Measurements from ENCODE around the gene CEACAM1.

Gene CEACAM1

GRCh38 chr19:42548552-42548951 lies 20.3 kb upstream of the CEACAM1 start:
- Histone ChIP-seq H3K27me3 (replicated peaks; ENCODE audit: insufficient read depth, low read length) (no peaks in the 10 kb centered on the region; the same call in 1 of the 2 replicates), H3K27ac (ENCODE audit: low read length) (no peak overlapping the region), H4K20me1 (ENCODE audit: insufficient read depth, low read length) (no peaks in the 10 kb centered on the region), H3F3A (ENCODE audit: insufficient read depth, low read length) (no peaks in the 10 kb centered on the region), H3K9me2 (replicated peaks; ENCODE audit: insufficient read depth, low read length) (no peaks in the 10 kb centered on the region), H3K36me3 (replicated peaks; ENCODE audit: insufficient read depth, low read length) (no peaks in the 10 kb centered on the region), H3K9me3 (replicated peaks; ENCODE audit: insufficient read depth, low read length) (no peaks in the 10 kb centered on the region), H3K79me2 (ENCODE audit: low read length) (no peaks in the 10 kb centered on the region), H3K4me2 (ENCODE audit: low read depth, low read length) (no peak overlapping the region), H3K4me1 (ENCODE audit: low read length) (no peaks in the 10 kb centered on the region), H2AFZ (ENCODE audit: low read length) (no peak overlapping the region), H3K9ac (ENCODE audit: low read length) (no peak overlapping the region), H3K4me3 (ENCODE audit: low read length) (no peak overlapping the region)
- TF ChIP-seq EZH2 (optimal IDR thresholded peaks at IDR 0.05; ENCODE audit: low read depth, low read length) (no peak), EZH2phosphoT487 (IDR thresholded peaks at IDR 0.05; ENCODE audit: low read length) (no peak)
- TF ChIP-seq, protein P1, sequence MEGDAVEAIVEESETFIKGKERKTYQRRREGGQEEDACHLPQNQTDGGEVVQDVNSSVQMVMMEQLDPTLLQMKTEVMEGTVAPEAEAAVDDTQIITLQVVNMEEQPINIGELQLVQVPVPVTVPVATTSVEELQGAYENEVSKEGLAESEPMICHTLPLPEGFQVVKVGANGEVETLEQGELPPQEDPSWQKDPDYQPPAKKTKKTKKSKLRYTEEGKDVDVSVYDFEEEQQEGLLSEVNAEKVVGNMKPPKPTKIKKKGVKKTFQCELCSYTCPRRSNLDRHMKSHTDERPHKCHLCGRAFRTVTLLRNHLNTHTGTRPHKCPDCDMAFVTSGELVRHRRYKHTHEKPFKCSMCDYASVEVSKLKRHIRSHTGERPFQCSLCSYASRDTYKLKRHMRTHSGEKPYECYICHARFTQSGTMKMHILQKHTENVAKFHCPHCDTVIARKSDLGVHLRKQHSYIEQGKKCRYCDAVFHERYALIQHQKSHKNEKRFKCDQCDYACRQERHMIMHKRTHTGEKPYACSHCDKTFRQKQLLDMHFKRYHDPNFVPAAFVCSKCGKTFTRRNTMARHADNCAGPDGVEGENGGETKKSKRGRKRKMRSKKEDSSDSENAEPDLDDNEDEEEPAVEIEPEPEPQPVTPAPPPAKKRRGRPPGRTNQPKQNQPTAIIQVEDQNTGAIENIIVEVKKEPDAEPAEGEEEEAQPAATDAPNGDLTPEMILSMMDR (IDR thresholded peaks at IDR 0.05; ENCODE audit: low read length) = no peak
- no peak for DNase-seq

- no peaks in the 10 kb centered on the region for H3K9me3 ChIP-seq (replicated peaks; ENCODE audit: insufficient read depth, low read length)
- TF ChIP-seq EZH2 (optimal IDR thresholded peaks at IDR 0.05; ENCODE audit: low read depth, low read length) (no peak), EZH2phosphoT487 (IDR thresholded peaks at IDR 0.05; ENCODE audit: low read length) (no peak)
- TF ChIP-seq, protein P1 (IDR thresholded peaks at IDR 0.05; ENCODE audit: low read length) = no peak
- no peaks in the 10 kb centered on the region for H3K79me2 ChIP-seq (ENCODE audit: low read length)
- no peak for DNase-seq
- H3K36me3 ChIP-seq (replicated peaks; ENCODE audit: insufficient read depth, low read length) = no peaks in the 10 kb centered on the region
- H4K20me1 ChIP-seq (ENCODE audit: insufficient read depth, low read length) = no peaks in the 10 kb centered on the region
- no peaks in the 10 kb centered on the region for H3F3A ChIP-seq (ENCODE audit: insufficient read depth, low read length)
- no peak overlapping the region for H3K27ac ChIP-seq (ENCODE audit: low read length)
- no peak overlapping the region for H3K4me2 ChIP-seq (ENCODE audit: low read depth, low read length)
- no peak overlapping the region for H3K4me3 ChIP-seq (ENCODE audit: low read length)
- H2AFZ ChIP-seq (ENCODE audit: low read length) = no peak overlapping the region
- no peak overlapping the region for H3K9ac ChIP-seq (ENCODE audit: low read length)
- H3K27me3 ChIP-seq (replicated peaks; ENCODE audit: insufficient read depth, low read length) = no peaks in the 10 kb centered on the region; the same call in 1 of the 2 replicates
- H3K4me1 ChIP-seq (ENCODE audit: low read length) = no peaks in the 10 kb centered on the region
- H3K9me2 ChIP-seq (replicated peaks; ENCODE audit: insufficient read depth, low read length) = no peaks in the 10 kb centered on the region
Observed at GRCh38 chr19:42547929-42548328, 19.6 kb upstream of the CEACAM1 start.

DNA sequence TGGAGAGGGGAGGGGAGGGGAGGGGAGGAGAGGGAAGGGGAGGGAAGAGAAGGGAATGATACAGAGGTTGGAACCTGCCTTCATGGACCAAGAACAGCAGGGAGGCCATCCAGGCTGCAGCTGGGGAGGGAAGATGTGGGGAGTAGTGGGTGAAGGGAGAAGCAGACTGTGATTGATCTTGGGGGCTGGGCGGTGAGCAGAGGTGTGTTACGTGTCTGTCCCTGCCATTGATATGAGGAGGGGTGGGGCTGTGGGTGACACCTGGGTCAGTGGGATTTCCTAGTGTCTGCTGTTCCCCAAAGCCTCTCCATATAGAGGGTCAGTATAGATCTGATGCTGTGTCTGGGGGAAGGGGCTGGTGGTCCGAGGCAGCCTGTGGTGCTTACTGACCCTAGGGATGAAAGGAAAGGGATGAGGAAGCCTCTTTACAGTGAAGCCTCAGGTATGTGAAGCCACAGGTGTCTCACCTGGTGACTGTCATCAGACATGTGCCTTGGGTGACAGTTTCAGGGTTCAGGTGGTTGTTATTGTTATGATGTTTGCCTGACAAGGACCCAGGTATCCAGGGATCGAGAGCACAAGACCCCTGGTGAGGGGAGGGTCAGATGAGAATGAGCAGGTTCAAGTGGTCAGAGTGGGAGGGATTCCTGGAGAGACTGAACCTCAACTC lies 18.7 kb upstream of the CEACAM1 start:
- Histone ChIP-seq H3K9me2 (replicated peaks; ENCODE audit: insufficient read depth, low read length) (no peaks in the 10 kb centered on the region), H4K20me1 (ENCODE audit: insufficient read depth, low read length) (no peaks in the 10 kb centered on the region), H3K4me3 (ENCODE audit: low read length) (no peak overlapping the region), H3K9ac (ENCODE audit: low read length) (no peak overlapping the region), H3K79me2 (ENCODE audit: low read length) (no peaks in the 10 kb centered on the region), H3K27me3 (replicated peaks; ENCODE audit: insufficient read depth, low read length) (no peaks in the 10 kb centered on the region; the same call in 1 of the 2 replicates), H3K27ac (ENCODE audit: low read length) (no peak overlapping the region), H3F3A (ENCODE audit: insufficient read depth, low read length) (no peaks in the 10 kb centered on the region), H2AFZ (ENCODE audit: low read length) (no peak overlapping the region), H3K4me2 (ENCODE audit: low read depth, low read length) (no peak overlapping the region), H3K4me1 (ENCODE audit: low read length) (no peaks in the 10 kb centered on the region), H3K36me3 (replicated peaks; ENCODE audit: insufficient read depth, low read length) (no peaks in the 10 kb centered on the region), H3K9me3 (replicated peaks; ENCODE audit: insufficient read depth, low read length) (no peaks in the 10 kb centered on the region)
- DNase-seq = no peak
- TF ChIP-seq EZH2phosphoT487 (IDR thresholded peaks at IDR 0.05; ENCODE audit: low read length) (no peak), EZH2 (optimal IDR thresholded peaks at IDR 0.05; ENCODE audit: low read depth, low read length) (no peak)
- TF ChIP-seq, protein P1 (IDR thresholded peaks at IDR 0.05; ENCODE audit: low read length) = no peak
